HepG2 (cell line): ENCODE measurements around the gene SLC15A3. TPM values are rescaled to one million over a fixed set of nuclear protein-coding genes. Genes with fewer than 3 reads are reported as not detected.

Experiments
- CSRNP2 ChIP-seq: sonication (generic); formaldehyde crosslinking; conservative IDR thresholded peaks from 2 replicates; pipeline ENCODE4 v1.8.0; 2022; ENCODE audit warnings: low read depth, missing genetic modification reagents
- ERF ChIP-seq: IDR thresholded peaks from 2 replicates; pipeline ENCODE4 v1.6.1; 2018; ENCODE audit warnings: missing biosample characterization, missing genetic modification reagents
- GTF3A ChIP-seq: sonication (generic); formaldehyde crosslinking; conservative IDR thresholded peaks from 2 replicates; pipeline ENCODE4 v1.4.0; 2020; ENCODE audit warnings: mild to moderate bottlenecking, missing genetic modification reagents
- HIC2 ChIP-seq: sonication (generic); formaldehyde crosslinking; IDR thresholded peaks from 2 replicates; pipeline ENCODE4 v1.9.0; 2022; ENCODE audit warnings: low read depth, missing genetic modification reagents
- MAFF ChIP-seq: IDR thresholded peaks from 2 replicates; pipeline ENCODE4 v1.6.1; 2011; ENCODE audit warnings: low read depth, low read length, improper control_type of control experiment
- MBD4 ChIP-seq: IDR thresholded peaks from 2 replicates; pipeline ENCODE4 v1.6.1; 2012; ENCODE audit warnings: low read length, inconsistent platforms, borderline replicate concordance
- NCOA1 ChIP-seq: sonication (generic); formaldehyde crosslinking; IDR thresholded peaks from 2 replicates; pipeline ENCODE4 v1.9.0; 2021; ENCODE audit warnings: missing genetic modification reagents
- NCOA2 ChIP-seq: sonication (generic); formaldehyde crosslinking; IDR thresholded peaks from 2 replicates; pipeline ENCODE4 v1.8.0; 2022; ENCODE audit warnings: inconsistent platforms
- POGK ChIP-seq: sonication (generic); formaldehyde crosslinking; conservative IDR thresholded peaks from 2 replicates; pipeline ENCODE4 v1.8.0; 2022; ENCODE audit warnings: mild to moderate bottlenecking, moderate library complexity, missing genetic modification reagents
- SIX4 ChIP-seq: sonication (generic); formaldehyde crosslinking; IDR thresholded peaks from 2 replicates; pipeline ENCODE4 v1.4.0; 2020; ENCODE audit warnings: missing genetic modification reagents
- TCF7 ChIP-seq: sonication (generic); IDR thresholded peaks from 2 replicates; pipeline ENCODE4 v1.6.1; 2016; ENCODE audit warnings: antibody characterized with exemption, low read depth
- U2AF2 ChIP-seq: fragments of 200-400 bp; formaldehyde crosslinking; IDR thresholded peaks from 2 replicates; pipeline ENCODE4 v1.6.1; 2017; ENCODE audit warnings: low read depth, mild to moderate bottlenecking, low read length
- ZBTB14 ChIP-seq: sonication (generic); formaldehyde crosslinking; IDR thresholded peaks from 2 replicates; pipeline ENCODE4 v1.4.0; 2020; ENCODE audit warnings: missing genetic modification reagents
- ZBTB8A ChIP-seq: sonication (generic); formaldehyde crosslinking; IDR thresholded peaks from 2 replicates; pipeline ENCODE4 v1.4.0; 2020; ENCODE audit warnings: mild to moderate bottlenecking, low read depth, missing genetic modification reagents, borderline replicate concordance
- ZFP37 ChIP-seq: sonication (generic); formaldehyde crosslinking; IDR thresholded peaks from 2 replicates; pipeline ENCODE4 v1.4.0; 2020; ENCODE audit warnings: missing genetic modification reagents, borderline replicate concordance
- ZKSCAN5 ChIP-seq: sonication (generic); formaldehyde crosslinking; IDR thresholded peaks from 2 replicates; pipeline ENCODE4 v1.5.1; 2020; ENCODE audit warnings: mild to moderate bottlenecking, missing genetic modification reagents
- ZNF101 ChIP-seq: sonication (generic); formaldehyde crosslinking; IDR thresholded peaks from 2 replicates; pipeline ENCODE4 v1.4.0; 2020; ENCODE audit warnings: mild to moderate bottlenecking, low read depth, missing genetic modification reagents, borderline replicate concordance
- ZNF414 ChIP-seq: sonication (generic); formaldehyde crosslinking; IDR thresholded peaks from 2 replicates; pipeline ENCODE4 v1.5.0; 2020; ENCODE audit warnings: missing genetic modification reagents
- ZNF431 ChIP-seq: sonication (generic); formaldehyde crosslinking; IDR thresholded peaks from 2 replicates; pipeline ENCODE4 v1.9.0; 2022; ENCODE audit warnings: missing genetic modification reagents, low read depth, mild to moderate bottlenecking, borderline replicate concordance
- ZNF451 ChIP-seq: sonication (generic); formaldehyde crosslinking; IDR thresholded peaks from 2 replicates; pipeline ENCODE4 v1.5.0; 2020; ENCODE audit warnings: mild to moderate bottlenecking, missing genetic modification reagents
- ZNF550 ChIP-seq: sonication (generic); formaldehyde crosslinking; IDR thresholded peaks from 2 replicates; pipeline ENCODE4 v1.4.0; 2020; ENCODE audit warnings: mild to moderate bottlenecking, missing genetic modification reagents, borderline replicate concordance
- ZNF616 ChIP-seq: sonication (generic); formaldehyde crosslinking; IDR thresholded peaks from 2 replicates; pipeline ENCODE4 v1.5.0; 2020; ENCODE audit warnings: low read depth, mild to moderate bottlenecking, missing genetic modification reagents
- ZNF766 ChIP-seq: sonication (generic); formaldehyde crosslinking; IDR thresholded peaks from 2 replicates; pipeline ENCODE4 v1.5.0; 2020; ENCODE audit warnings: missing genetic modification reagents, borderline replicate concordance
- polyA plus RNA-seq, 8 experiments: library from polyadenylated mRNA; depleted of rRNA in 3 of 8; stranded (reverse) in 7 of 8; unstranded in 1 of 8; fragments of >200 nt; fragmentation: Illumina TruSeq in 4 of 8; extraction: Trizol in 4 of 8; gene quantifications; 2 replicates each; pipeline versions ENCODE4 v1.2.1 to v1.2.3, GENCODE V29; 2011 to 2016; ENCODE audit warnings: low read depth in 4 of 8, missing spikeins in 1 of 8, mixed read lengths in 1 of 8; ENCODE audit not compliant: insufficient read depth in 1 of 8
- total RNA-seq, 5 experiments: library from RNA; depleted of rRNA; stranded (reverse); fragments of >200 nt; fragmentation: Illumina TruSeq; extraction: Trizol; gene quantifications; 2 replicates each; pipeline ENCODE4 v1.2.3, GENCODE V29; 2016; ENCODE audit warnings: low read depth in 1 of 5

The SLC15A3 gene
- total and polyA plus RNA-seq, 2 of the 13 experiments (the other 11 are each of a cell fraction or from before 2014, with no cell fraction given) = 0.45 to 0.77 TPM

- no peak for TF ChIP-seq MAFF
- 0 out of 2 replicates have a peak, but pooled peaks have one; percentile 64 for TF ChIP-seq ZNF766 (CRISPR knock-in tag)
- no peak for TF ChIP-seq ZNF550 (CRISPR knock-in tag)
- no peak for TF ChIP-seq NCOA2
- TF ChIP-seq ZNF451 (CRISPR knock-in tag) = no peak
- TF ChIP-seq ZNF616 (CRISPR knock-in tag) = no peak
- TF ChIP-seq ZNF414 (CRISPR knock-in tag) = no peak
- no peak for TF ChIP-seq SIX4
- no peak; the same call in 1 of the 2 replicates for TF ChIP-seq HIC2 (CRISPR knock-in tag)
- no peak for TF ChIP-seq CSRNP2 (CRISPR knock-in tag)
- TF ChIP-seq U2AF2 = no peak
- no peak for TF ChIP-seq ZBTB8A (CRISPR knock-in tag)
- no peak for TF ChIP-seq ZKSCAN5 (CRISPR knock-in tag)
- no peak for TF ChIP-seq ZNF101
- 0 out of 2 replicates have a peak, but pooled peaks have one; percentile 31 for TF ChIP-seq ZBTB14
- no peak for TF ChIP-seq GTF3A (CRISPR knock-in tag)
- 0 out of 2 replicates have a peak, but pooled peaks have one; percentile 52 for TF ChIP-seq ZNF431 (CRISPR knock-in tag)
- no peak for TF ChIP-seq MBD4
- no peak for TF ChIP-seq ZFP37 (CRISPR knock-in tag)
- no peak; the same call in 1 of the 2 replicates for TF ChIP-seq ERF
- no peak for TF ChIP-seq TCF7
- TF ChIP-seq POGK (CRISPR knock-in tag) = no peak
- TF ChIP-seq NCOA1 (CRISPR knock-in tag) = no peak
Measured at GRCh38 chr11:60913793-60914632, 38.0 kb downstream of the SLC15A3 start, which contains the start of gene TMEM109 (continued).
